NCI-H2171 (cell line): ENCODE data around the gene GPR35.
"Not testable (repeated sequence)": the region's sequence is repeated elsewhere in the genome, so short reads cannot be mapped to it uniquely, and the experiment has no call there.

Source experiments
- DNase-seq: peaks from one replicate; lab custom pipeline; 2025; lab: John Stamatoyannopoulos, UW

The GPR35 gene

DNA sequence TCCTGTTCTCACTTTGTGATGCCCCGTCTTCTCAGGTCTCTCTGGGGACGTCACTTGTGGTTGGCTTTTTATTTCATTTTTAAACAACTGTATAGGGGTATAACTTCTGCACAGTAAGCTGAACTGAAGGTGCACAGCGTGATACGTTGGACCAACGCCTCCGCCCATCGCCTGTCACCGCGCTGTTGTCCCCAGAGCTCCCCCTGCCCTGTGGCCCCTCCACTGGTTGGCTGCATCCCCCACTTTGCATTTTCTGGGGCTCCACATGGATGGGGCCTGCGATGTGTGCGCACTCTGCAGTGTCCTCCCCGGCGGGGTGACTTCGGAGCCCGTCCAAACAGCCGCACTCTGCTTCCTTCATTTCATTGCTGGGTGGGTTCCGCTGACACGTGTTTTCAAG, 14.3 kb downstream of the GPR35 start:
- no peak for DNase-seq

DNA sequence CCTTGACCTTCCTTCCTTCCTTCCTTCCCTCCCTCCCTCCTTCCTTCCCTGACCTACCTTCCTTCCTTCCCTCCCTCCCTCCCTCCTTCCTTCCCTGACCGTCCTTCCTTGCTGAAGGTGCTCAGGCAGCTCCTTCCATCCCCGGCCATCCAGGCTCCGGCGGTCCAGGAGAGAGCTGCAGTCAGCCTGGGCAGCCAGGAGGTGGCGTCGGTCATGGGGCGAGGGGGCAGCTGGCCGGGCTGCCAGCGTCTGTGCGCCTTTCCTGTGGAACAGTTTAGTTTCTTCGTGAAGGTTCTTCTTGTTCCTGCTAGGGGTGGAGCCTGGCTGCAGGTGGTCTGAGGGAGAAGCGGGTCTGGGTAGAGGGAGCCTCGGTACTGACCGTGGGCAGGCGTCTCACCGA, 15.7 kb downstream of the GPR35 start:
- no peak for DNase-seq

GRCh38 chr2:240642061-240642805, 17.0 kb downstream of the GPR35 start:
- no peak for DNase-seq

DNA sequence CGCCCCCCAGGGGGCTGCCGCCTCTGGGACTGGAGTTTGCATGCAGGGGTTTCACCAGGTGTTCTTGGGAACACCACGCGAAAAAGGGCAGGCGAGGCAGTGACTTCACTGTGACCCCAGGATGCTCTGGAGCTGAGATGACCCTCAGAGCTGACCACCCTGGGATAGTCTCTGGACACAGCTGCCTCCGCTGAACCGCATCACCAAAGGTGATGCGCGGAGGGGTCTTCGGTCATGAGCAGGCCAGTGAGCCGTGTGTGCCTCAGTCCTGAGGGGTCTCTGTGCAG, 17.5 kb downstream of the GPR35 start:
- DNase-seq: no peak

GRCh38 chr2:240643093-240643810, 18.0 kb downstream of the GPR35 start:
- no peak for DNase-seq

DNA sequence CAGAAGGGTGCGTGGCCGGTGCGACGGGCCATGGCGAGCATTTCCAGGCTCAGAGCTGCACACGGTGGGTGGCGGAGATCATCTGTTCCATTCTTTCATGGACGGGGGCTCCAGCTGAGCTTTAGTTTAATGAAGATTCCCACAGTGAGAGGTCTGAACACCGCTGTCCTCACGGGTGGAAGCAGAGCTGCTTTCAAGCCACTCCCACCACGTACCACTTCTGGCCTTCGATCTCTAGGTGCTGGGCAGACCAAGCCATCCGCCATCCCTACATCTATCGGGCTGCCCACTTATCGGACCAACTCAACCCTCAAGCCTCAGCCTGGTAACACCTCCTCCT, 18.5 kb downstream of the GPR35 start:
- DNase-seq: no peak

DNA sequence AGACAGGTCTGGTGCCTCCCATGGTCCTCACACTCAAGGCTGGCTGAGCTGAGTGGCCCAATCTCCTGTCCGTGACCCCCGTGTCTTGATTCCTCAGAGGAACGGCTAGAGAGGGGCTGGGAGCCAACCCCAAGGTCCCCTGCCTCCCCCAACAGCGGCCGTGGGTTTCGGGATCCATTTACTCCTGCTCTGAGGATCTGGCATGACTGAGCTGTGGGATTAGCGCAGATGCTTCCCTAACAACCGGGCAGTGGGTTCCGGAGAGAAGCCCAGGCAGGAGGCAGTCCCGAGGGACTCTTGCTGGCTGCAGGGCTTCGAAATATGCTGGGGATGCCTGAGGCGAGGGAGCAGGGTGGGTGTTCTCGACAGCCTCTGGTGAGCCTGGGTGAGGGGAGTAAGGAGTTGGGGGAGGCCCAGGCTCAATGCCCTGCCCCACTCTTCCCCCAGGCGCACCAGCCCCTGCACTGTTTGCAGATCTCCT, 18.9 kb downstream of the GPR35 start:
- no peak for DNase-seq

GRCh38 chr2:240644859-240645301, 19.6 kb downstream of the GPR35 start:
- no peak for DNase-seq

GRCh38 chr2:240645346-240645745, 20.1 kb downstream of the GPR35 start:
- no peak for DNase-seq

DNA sequence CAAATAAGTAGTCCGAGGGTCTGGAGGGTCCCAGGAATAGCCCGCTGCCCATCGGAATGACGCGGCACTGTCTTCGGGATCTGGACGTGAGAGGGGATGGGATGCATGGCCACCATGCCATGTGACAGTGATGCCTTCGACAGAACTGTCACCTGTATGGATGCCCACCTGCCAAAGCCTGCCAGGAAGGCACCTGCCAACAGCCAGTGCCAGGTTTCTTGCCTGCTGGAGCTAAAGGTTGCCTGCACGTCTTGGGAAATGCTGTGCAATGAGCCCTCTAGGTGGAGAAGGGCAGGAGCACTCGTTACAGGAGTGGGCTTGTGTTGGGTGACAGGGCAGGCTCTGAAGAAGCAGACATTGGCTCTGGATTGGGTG, 20.5 kb downstream of the GPR35 start:
- DNase-seq: no peak

GRCh38 chr2:240646176-240646899, 21.1 kb downstream of the GPR35 start:
- DNase-seq: no peak

- no peak for DNase-seq
These were observed 21.7 kb downstream of the GPR35 start for GRCh38 chr2:240646900-240647502.

DNA sequence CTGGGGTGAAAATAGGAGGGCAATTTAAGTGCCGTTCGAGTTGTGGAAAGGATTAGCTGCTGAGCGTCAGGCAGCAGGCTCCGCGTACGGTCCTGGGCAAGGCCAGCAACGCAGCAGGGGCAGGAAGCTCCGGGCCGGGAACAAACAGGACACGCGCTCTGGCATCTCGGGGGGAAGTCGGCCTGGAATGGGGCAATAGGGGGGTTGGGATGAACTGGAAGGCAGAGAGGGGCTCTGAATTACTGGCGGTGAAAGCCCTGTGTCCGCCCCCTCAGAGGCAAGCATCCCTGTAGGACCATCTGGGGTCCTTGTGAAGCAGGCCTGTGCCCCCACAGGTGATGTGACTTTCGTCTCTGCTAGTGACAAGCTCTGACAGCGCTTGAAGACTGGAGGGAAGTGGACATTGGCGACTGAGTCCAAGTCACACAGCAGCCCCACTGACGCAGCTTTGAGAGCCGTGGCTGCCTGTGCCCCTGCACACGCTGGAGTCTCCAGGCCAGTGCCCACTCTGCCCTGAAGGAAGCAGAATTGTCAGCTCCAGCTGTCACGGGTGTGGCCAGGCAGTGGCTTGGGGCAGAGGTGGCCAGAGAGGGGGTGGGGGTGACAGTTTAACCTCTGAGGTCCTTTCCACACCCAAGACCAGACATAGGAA, 22.3 kb downstream of the GPR35 start:
- DNase-seq: no peak

DNA sequence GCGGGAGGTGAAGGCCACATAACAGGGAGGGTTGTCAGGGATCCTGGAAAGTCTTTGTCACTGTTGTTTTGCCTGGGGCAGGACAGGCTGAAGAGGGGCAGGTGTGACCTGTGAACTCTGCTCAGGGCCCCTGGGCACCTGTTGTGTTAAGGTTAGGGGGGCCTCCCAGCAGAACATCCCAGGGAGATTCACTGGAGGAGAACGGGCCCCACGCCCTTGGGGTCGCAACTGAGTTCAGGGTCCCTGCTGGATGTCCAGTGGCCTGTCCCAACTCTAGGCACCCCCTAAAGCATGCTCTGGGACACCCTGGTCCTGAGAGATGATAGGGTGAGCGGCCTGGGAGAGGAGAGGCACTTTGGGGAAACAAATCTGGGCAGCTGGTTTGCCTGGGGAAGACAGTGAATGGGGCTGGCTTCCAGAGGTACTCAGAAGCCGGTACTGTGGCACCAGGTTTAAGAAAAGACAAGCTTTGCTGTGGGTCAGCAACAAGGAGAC, 22.9 kb downstream of the GPR35 start:
- no peak for DNase-seq

DNA sequence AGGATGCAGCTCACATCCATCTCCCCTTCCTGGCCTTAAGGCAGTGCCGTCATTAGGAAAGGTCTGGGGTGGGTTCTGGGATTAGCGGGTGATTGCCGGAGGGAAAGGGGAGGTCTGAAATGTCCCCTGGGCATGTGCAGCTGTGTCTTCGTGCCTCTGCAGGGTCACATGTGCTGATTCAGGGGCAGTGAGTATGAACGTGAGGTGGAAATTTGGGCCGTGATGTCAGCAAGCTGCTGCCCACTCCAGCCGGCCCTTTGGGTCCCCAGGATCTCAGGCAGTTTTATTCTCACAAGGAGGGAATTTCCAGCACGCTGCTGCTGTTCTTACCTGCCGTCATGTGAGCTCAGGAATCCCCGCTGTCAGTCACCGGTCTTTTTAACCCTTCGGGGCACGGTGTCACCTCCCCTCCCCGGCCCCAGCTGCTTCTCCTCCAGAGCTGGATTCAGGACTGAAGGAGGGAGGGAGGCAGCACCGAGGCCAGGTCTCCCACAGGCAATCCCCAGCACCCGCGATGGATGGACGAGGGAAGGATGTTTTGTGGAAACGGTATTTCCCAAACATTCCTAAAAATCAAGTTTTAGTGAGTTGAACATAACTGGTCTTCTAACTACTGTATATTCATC, 23.5 kb downstream of the GPR35 start:
- DNase-seq: no peak

DNA sequence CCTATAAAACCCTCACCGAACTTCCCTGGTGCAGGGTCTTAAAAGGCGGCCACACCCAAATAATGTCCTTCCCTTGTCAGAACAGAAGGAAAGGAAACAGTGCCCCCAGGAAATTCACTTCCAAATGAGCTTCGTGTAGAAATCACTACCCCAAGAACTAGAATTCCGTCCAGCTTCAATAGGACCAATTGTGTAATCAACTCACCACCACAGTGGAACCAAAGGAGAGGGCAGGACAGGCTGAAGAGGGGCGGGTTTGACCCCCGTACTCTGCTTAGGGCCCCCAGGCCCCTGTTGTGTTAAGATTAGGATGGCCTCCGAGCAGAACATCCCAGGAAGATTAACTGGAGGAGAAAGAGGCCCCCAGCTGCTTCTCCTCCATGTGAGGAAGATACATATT, 24.1 kb downstream of the GPR35 start:
- DNase-seq: no peak

DNA sequence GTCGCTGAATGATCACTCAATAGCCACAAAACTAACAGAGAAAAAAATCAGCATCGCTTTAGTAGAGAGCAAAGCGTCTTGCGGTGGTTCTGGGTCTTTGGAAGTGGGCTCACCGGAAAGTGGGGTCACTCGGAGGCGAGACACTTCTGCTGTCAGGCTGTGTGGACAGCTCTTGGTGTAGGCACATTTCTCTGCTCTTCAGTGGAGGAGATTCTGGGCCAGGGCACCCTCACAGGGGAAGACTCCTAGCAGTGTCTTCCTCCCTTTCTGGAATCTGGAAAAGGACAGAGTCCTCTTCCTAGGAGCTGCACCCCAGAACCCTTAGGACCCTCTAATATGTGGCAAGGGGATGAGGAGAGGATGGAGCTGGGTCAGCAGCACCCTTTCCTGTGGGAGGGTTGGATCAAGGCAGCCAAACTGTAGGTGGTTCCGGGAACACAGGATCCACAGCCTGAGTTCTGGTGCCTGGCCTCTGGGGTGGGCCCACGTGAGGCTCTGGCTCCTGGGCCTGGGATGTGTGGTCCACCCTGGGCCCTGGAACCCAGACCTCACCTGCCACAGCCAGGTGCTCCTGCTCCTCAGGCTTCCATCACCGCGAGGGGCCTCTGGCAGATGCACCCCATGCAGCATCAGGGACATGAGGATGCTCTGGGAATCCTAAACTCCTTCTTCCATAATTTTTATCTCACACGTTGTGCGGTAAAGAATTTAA, 25.1 kb downstream of the GPR35 start:
- DNase-seq: no peak

DNA sequence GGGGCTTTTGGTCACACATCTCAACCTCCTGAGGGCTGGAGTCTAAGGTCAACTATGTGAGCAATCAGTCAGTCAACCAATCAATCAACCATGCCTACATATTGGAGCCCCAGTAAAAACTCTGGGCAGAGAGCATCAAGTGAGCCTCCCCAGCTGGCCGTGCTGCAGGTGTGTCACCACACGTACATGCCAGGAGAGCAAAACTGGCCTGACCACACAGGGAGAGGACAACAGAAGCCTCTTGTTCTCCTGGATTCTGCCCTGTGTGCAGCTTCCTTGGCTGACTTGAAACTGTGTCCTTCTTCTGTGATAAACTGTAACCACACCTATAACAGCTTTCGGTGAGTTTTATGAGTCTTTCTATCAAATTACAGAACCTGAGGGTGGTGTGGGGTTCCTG, 25.9 kb downstream of the GPR35 start:
- DNase-seq: no peak

DNA sequence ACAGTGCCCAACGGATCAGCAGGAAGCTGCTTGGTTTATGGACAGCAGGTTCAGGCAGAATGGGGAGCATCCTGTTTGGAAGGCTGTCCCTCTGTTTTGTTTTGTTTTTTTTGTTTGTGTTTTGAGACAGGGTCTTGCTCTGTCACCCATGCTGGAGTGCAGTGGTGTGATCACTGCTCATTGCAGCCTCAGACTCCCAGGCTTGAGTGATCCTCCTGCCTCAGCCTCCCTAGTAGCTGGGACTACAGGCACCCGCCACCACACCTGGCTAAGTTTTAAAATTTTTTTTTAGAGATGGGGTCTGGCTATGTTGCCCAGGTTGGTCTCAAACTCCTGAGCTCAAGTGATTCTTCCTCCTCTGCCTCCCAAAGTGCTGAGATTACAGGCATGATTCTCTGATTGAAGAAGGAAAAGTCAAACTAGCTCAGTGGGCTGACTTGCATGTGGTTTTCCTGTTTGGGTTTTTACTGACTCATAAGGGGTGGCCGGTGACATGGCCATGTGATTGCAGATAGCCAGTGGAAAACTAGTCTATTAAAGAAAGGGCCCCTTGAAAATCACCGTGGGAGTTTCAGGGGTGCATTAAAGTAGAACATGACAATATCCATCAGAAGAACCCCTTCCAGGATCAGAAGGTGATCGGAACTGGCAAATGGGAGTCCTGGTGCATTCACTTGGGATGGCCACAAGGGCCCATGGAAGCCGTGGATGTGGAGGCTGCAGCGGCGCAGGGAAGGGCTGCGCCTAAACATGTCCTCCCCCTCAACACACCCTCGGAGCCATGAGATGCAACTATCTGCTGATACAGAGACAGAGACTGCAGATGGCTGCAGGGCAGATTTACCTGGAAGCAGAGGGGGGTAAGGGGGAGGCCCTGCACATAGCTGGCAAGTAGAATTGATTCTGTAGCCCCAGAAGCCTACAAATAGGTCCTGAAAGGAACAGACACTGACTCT, 30.9 kb downstream of the GPR35 start:
- no peak for DNase-seq

GRCh38 chr2:240659883-240660282, 34.6 kb downstream of the GPR35 start:
- not testable (repeated sequence) for DNase-seq
